NCI-H2196 (cell line): ENCODE results near the gene CCR2.
"Not testable (repeated sequence)": the region's sequence is repeated elsewhere in the genome, so short reads cannot be mapped to it uniquely, and the experiment has no call there.

ENCODE experiments used
- DNase-seq: peaks from one replicate; lab custom pipeline; 2025; ENCODE audit not compliant: unreplicated experiment; lab: John Stamatoyannopoulos, UW

Gene CCR2

GRCh38 chr3:46353647-46354410 is at the start of gene CCR2:
Gene CCR2 (plus strand): TSS chr3:46354111. CDS start chr3:46357528, 3,417 bp downstream.
- DNase-seq = no peak

GRCh38 chr3:46304739-46305138 is 49.2 kb upstream of the CCR2 start:
- no peak for DNase-seq

- DNase-seq = no peak
Measured at GRCh38 chr3:46312991-46313390, 40.9 kb upstream of the CCR2 start.

- DNase-seq = no peak
Measured at GRCh38 chr3:46314517-46314916, 39.4 kb upstream of the CCR2 start.

- DNase-seq = no peak
Measured at GRCh38 chr3:46316206-46316605, 37.7 kb upstream of the CCR2 start.

- DNase-seq = no peak
Measured at GRCh38 chr3:46318207-46318927, 35.5 kb upstream of the CCR2 start.

- DNase-seq = no peak
Measured at GRCh38 chr3:46321461-46322104, 32.3 kb upstream of the CCR2 start.

DNA sequence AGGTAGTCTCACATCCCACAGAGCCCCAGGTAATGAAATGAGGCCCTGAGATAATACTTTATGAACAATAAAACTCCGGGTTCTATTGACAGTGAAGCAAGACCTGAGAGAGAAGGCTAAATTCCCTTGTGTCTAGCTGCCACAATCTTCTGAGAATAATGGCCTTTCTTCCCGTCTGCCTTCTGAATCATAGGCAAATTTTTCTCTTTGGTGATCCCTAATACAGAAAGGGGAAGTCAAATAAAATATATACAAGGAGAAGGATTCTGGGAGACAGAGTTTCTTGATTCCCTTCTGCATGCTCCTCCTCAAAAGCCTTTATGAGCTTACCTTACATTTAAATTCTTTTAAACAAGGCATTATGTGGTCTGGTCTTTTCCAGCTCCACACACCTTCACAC is 29.9 kb upstream of the CCR2 start:
- no peak for DNase-seq

DNA sequence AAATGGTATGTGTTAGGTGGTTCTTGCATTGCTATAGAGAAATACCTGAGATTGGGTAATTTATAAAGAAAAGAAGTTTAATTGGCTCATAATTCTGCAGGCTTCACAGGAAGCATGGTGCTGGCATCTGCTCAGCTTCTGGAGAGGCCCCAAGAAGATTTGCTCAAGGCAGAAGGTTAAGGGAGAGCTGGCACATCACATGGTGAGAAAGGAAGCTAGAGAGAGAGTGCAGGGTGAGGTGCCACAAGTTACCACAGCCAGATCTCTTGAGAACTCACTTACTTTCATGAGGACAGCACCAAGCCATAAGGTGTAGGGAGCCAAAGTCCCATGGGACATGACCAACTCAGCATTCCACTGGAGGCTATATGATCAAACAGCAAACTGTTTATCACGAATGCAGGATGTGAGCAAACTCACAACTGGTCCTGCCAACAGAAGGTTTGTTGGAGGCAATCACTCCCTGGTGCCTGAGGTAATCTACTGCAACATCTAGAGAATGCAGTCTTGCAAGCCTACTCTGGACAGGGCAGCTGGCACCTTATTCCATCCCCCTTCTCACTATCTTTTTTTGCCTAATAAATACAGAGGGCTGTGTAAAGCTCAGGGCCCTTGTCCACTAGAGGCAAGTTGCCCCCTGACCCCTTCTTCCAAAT is 28.1 kb upstream of the CCR2 start:
- no peak for DNase-seq

GRCh38 chr3:46330676-46331075 is 23.2 kb upstream of the CCR2 start:
- DNase-seq = not testable (repeated sequence)

- DNase-seq = no peak
Measured at GRCh38 chr3:46334741-46335478, 19.0 kb upstream of the CCR2 start.

GRCh38 chr3:46335541-46335940 is 18.4 kb upstream of the CCR2 start:
- no peak for DNase-seq

DNA sequence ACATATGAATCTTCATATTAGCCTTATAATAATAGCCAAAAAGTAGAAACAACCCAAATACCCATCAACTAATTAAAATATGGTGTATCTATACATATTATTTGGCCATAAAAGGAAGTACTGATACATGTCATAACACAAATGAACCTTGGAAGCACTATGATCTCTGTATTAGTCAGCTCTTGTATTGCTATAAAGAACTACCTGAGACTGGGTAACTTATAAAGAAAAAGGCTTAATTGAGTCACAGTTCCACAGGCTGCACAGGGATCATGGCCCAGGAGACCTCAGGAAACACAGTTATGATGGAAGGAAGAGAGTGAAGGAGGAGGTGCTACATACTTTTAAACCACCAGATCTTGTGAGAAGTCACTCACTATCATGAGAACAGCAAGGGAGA is 16.0 kb upstream of the CCR2 start:
- DNase-seq = no peak

DNA sequence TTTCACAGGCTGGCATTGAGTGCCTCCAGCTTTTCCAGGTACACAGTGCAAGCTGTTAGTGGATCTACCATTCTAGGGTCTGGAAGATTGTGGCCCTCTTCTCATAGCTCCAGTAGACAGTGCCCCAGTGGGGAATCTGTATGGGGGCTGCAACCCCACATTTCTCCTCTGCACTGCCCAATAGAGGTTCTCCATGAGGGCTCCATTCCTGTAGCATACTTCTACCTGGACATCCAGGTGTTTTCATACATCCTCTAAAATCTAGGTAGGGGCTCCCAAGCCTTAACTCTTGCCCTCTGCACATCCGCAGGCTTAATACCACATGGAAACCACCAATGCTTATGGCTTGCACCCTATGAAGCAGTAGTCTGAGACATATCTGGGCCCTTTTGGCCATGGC is 15.1 kb upstream of the CCR2 start:
- DNase-seq = no peak

- no peak for DNase-seq
Measured at GRCh38 chr3:46344476-46344875, 9.4 kb upstream of the CCR2 start.

- DNase-seq = no peak
Measured at GRCh38 chr3:46348823-46349482, 5.0 kb upstream of the CCR2 start.

- no peak for DNase-seq
Measured at GRCh38 chr3:46349484-46350261, 4.2 kb upstream of the CCR2 start.

DNA sequence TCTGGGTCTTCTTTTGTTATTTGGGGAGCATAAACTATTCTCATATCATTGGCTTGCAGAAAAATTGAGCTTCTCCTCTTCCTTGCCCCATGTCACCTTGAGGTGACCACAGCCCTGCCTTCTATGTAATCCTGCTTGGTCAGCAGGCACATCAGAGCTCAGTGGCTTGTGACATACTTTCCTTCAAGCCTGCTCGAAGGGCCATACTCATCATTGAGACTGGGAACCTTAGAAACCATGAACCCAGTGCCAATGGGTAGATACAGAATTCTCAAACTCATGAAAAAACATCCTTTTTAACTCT is 3.7 kb upstream of the CCR2 start:
- no peak for DNase-seq

DNA sequence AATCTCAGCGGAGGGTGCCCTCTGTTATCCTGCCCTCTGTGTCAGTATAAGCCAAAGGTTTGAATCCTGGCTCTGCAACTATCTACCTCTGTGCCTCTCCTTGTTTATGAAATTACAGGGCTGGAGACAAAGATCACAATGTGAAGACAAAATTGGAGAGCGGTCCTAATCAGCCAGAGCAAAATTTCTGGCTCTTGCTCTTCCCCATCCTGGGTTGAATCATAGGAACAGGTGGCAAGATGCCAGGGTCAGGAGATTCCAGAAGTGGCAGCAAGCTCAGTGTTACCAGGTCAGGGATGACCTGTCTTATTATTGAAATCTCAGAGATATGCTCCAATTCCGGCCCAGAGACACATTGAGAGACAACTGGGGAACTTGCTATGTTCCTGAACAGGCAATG is 2.3 kb upstream of the CCR2 start:
- no peak for DNase-seq

GRCh38 chr3:46353090-46353489 is 821 bp upstream of the CCR2 start:
- no peak for DNase-seq
